ENCODE results near the gene KCNQ5.

DNA sequence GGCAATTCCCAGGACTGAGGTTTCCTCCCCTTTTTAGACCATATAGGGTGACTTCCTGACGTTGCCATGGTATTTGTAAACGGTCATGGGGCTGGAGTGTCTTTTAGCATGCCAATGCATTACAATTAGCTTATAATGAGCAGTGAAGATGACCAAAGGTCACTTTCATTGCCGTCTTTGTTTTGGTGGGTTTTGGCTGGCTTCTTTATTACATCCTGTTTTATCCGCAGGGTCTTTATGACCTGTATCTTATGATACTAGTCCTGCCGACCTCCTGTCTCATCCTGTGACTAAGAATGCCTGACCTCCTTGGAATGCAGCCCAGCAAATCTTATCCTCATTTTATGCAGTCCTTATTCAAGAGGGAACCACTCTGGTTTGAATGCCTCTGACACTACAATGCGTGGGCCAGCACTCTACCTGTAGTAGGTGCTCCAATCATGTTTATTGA is 190.1 kb downstream of the KCNQ5 start:
- TF ChIP-seq, protein P1, sequence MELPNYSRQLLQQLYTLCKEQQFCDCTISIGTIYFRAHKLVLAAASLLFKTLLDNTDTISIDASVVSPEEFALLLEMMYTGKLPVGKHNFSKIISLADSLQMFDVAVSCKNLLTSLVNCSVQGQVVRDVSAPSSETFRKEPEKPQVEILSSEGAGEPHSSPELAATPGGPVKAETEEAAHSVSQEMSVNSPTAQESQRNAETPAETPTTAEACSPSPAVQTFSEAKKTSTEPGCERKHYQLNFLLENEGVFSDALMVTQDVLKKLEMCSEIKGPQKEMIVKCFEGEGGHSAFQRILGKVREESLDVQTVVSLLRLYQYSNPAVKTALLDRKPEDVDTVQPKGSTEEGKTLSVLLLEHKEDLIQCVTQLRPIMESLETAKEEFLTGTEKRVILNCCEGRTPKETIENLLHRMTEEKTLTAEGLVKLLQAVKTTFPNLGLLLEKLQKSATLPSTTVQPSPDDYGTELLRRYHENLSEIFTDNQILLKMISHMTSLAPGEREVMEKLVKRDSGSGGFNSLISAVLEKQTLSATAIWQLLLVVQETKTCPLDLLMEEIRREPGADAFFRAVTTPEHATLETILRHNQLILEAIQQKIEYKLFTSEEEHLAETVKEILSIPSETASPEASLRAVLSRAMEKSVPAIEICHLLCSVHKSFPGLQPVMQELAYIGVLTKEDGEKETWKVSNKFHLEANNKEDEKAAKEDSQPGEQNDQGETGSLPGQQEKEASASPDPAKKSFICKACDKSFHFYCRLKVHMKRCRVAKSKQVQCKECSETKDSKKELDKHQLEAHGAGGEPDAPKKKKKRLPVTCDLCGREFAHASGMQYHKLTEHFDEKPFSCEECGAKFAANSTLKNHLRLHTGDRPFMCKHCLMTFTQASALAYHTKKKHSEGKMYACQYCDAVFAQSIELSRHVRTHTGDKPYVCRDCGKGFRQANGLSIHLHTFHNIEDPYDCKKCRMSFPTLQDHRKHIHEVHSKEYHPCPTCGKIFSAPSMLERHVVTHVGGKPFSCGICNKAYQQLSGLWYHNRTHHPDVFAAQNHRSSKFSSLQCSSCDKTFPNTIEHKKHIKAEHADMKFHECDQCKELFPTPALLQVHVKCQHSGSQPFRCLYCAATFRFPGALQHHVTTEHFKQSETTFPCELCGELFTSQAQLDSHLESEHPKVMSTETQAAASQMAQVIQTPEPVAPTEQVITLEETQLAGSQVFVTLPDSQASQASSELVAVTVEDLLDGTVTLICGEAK (IDR thresholded peaks at IDR 0.05; ENCODE audit: borderline replicate concordance) = no peak
- TF ChIP-seq, protein P2, sequence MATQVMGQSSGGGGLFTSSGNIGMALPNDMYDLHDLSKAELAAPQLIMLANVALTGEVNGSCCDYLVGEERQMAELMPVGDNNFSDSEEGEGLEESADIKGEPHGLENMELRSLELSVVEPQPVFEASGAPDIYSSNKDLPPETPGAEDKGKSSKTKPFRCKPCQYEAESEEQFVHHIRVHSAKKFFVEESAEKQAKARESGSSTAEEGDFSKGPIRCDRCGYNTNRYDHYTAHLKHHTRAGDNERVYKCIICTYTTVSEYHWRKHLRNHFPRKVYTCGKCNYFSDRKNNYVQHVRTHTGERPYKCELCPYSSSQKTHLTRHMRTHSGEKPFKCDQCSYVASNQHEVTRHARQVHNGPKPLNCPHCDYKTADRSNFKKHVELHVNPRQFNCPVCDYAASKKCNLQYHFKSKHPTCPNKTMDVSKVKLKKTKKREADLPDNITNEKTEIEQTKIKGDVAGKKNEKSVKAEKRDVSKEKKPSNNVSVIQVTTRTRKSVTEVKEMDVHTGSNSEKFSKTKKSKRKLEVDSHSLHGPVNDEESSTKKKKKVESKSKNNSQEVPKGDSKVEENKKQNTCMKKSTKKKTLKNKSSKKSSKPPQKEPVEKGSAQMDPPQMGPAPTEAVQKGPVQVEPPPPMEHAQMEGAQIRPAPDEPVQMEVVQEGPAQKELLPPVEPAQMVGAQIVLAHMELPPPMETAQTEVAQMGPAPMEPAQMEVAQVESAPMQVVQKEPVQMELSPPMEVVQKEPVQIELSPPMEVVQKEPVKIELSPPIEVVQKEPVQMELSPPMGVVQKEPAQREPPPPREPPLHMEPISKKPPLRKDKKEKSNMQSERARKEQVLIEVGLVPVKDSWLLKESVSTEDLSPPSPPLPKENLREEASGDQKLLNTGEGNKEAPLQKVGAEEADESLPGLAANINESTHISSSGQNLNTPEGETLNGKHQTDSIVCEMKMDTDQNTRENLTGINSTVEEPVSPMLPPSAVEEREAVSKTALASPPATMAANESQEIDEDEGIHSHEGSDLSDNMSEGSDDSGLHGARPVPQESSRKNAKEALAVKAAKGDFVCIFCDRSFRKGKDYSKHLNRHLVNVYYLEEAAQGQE (IDR thresholded peaks at IDR 0.05; ENCODE audit: low read depth, low read length) = no peak
- TF ChIP-seq SP1 (IDR thresholded peaks at IDR 0.05; ENCODE audit: low read depth, low read length) = no peak
- TF ChIP-seq, protein P3, sequence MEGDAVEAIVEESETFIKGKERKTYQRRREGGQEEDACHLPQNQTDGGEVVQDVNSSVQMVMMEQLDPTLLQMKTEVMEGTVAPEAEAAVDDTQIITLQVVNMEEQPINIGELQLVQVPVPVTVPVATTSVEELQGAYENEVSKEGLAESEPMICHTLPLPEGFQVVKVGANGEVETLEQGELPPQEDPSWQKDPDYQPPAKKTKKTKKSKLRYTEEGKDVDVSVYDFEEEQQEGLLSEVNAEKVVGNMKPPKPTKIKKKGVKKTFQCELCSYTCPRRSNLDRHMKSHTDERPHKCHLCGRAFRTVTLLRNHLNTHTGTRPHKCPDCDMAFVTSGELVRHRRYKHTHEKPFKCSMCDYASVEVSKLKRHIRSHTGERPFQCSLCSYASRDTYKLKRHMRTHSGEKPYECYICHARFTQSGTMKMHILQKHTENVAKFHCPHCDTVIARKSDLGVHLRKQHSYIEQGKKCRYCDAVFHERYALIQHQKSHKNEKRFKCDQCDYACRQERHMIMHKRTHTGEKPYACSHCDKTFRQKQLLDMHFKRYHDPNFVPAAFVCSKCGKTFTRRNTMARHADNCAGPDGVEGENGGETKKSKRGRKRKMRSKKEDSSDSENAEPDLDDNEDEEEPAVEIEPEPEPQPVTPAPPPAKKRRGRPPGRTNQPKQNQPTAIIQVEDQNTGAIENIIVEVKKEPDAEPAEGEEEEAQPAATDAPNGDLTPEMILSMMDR (IDR thresholded peaks at IDR 0.05 in 2 of 3, conservative IDR thresholded peaks at IDR 0.05 in 1 of 3; ENCODE audit: control insufficient read depth in 2 of 3, extremely low read depth in 1 of 3, insufficient read depth in 1 of 3, low read depth in 3 of 3, low read length in 3 of 3) = no peak
- TF ChIP-seq GABPA (IDR thresholded peaks at IDR 0.05; ENCODE audit: low read depth) = no peak
- no peak for TF ChIP-seq CHD2 (IDR thresholded peaks at IDR 0.05; ENCODE audit: borderline replicate concordance, low read depth, low read length)
- TF ChIP-seq, protein P4, sequence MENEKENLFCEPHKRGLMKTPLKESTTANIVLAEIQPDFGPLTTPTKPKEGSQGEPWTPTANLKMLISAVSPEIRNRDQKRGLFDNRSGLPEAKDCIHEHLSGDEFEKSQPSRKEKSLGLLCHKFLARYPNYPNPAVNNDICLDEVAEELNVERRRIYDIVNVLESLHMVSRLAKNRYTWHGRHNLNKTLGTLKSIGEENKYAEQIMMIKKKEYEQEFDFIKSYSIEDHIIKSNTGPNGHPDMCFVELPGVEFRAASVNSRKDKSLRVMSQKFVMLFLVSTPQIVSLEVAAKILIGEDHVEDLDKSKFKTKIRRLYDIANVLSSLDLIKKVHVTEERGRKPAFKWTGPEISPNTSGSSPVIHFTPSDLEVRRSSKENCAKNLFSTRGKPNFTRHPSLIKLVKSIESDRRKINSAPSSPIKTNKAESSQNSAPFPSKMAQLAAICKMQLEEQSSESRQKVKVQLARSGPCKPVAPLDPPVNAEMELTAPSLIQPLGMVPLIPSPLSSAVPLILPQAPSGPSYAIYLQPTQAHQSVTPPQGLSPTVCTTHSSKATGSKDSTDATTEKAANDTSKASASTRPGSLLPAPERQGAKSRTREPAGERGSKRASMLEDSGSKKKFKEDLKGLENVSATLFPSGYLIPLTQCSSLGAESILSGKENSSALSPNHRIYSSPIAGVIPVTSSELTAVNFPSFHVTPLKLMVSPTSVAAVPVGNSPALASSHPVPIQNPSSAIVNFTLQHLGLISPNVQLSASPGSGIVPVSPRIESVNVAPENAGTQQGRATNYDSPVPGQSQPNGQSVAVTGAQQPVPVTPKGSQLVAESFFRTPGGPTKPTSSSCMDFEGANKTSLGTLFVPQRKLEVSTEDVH (IDR thresholded peaks at IDR 0.05; ENCODE audit: low read depth, partially characterized antibody) = no peak
- no peak for TF ChIP-seq POLR2AphosphoS5 (IDR thresholded peaks at IDR 0.05; ENCODE audit: low read length)
- TF ChIP-seq EP300 (IDR thresholded peaks at IDR 0.05; ENCODE audit: borderline replicate concordance in 1 of 2, control insufficient read depth in 1 of 2, low read depth in 2 of 2, low read length in 2 of 2) = no peak
- no peak for TF ChIP-seq ETV6 (conservative IDR thresholded peaks at IDR 0.05 in 1 of 2, IDR thresholded peaks at IDR 0.05 in 1 of 2; ENCODE audit: borderline replicate concordance in 1 of 2, low read depth in 1 of 2)
- no peak for TF ChIP-seq KAT2A (conservative IDR thresholded peaks at IDR 0.05; ENCODE audit: control insufficient read depth, low read depth, low read length)
- no peak for TF ChIP-seq POLR2A (IDR thresholded peaks at IDR 0.05; ENCODE audit: low read depth, low read length)
- TF ChIP-seq EZH2 (IDR thresholded peaks at IDR 0.05; ENCODE audit: borderline replicate concordance, control insufficient read depth, low read depth, low read length) = no peak

All from GM12878 (cell line).